Activated CD4-positive, alpha-beta T cell treated with anti-CD3 and anti-CD28 coated beads for 36 hours (primary cell): ENCODE data around the gene ABCC1. TPM values are rescaled to one million over a fixed set of nuclear protein-coding genes. Genes with fewer than 3 reads are reported as not detected.
"Not testable (repeated sequence)": the region's sequence is repeated elsewhere in the genome, so short reads cannot be mapped to it uniquely, and the experiment has no call there.

ENCODE experiments used
- ATAC-seq: fragments of 200-7000 bp; cut with Tn5 transposase; one replicate; pipeline ENCODE4 v1.10.0; 2021; ENCODE audit warnings: mild to moderate bottlenecking, moderate library complexity
- CTCF ChIA-PET: fragments of 350-600 bp; sonication (Branson Sonifier 250); formaldehyde crosslinking; loops from one replicate; lab custom pipeline; 2021; ENCODE audit warnings: antibody characterized with exemption; lab: Charles Lee
- POLR2A ChIA-PET: fragments of 350-600 bp; sonication (Branson Sonifier 250); formaldehyde crosslinking; loops from one replicate; lab custom pipeline; 2021; ENCODE audit warnings: antibody characterized with exemption, inconsistent platforms; lab: Charles Lee
- DNase-seq: peaks from one replicate; pipeline ENCODE4 v3.0.0-alpha.2; 2020
- H3K27ac Mint-ChIP-seq: one replicate; pipeline ENCODE4 v1.8.0; 2021; ENCODE audit warnings: mixed read lengths
- H3K27me3 Mint-ChIP-seq: one replicate; pipeline ENCODE4 v1.8.0; 2021; ENCODE audit warnings: mixed read lengths
- H3K36me3 Mint-ChIP-seq: one replicate; pipeline ENCODE4 v1.8.0; 2021; ENCODE audit warnings: low read depth, mixed read lengths
- H3K4me1 Mint-ChIP-seq: one replicate; pipeline ENCODE4 v1.8.0; 2021; ENCODE audit warnings: mixed read lengths
- H3K4me3 Mint-ChIP-seq: one replicate; pipeline ENCODE4 v1.8.0; 2021; ENCODE audit warnings: mild to moderate bottlenecking, moderate library complexity, mixed read lengths
- H3K9me3 Mint-ChIP-seq: one replicate; pipeline ENCODE4 v1.8.0; 2021; ENCODE audit warnings: low read depth, mixed read lengths
- intact Hi-C, 2 experiments: fragments of 100-400 bp; cut with DNase I in 1 of 2; cut with micrococcal nuclease in 1 of 2; formaldehyde crosslinking; loops; one replicate each; pipeline versions ENCODE4 v1.14.2 to v1.15.1; 2022 to 2024; cut with DNase I, micrococcal nuclease
- total RNA-seq, 2 experiments: library from RNA; stranded (reverse); gene quantifications; one replicate each; pipeline ENCODE4 v1.2.3, GENCODE V29; 2021

ABCC1 gene
- total RNA-seq, 2 experiments from 2014 or later = 57.8 to 65.1 TPM

DNA sequence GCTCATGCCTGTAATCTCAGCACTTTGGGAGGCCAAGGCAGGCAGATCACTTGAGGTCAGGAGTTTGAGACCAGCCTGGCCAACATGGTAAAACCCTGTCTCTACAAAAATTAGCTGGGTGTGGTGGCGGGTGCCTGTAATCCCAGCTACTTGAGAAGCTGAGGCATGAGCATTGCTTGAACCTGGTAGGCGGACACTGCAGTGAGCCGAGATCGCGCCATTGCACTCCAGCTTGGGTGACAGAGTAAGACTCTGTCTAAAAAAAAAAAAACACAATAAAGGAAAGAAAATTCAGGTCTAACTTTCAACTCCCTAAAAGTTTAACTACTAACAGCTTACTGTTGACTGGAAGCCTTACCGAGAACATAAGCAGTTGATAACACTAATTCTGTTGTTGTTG lies 6.7 kb downstream of the ABCC1 start:
- peak; percentile 22 for ATAC-seq
- intact Hi-C loops = loop anchor here in 1 of 2 experiments (10.0 kb wide), 1 partner anchor 1321 kb away; the partner anchor contains the start of genes BFAR and PARN
- H3K4me3 Mint-ChIP-seq, H3K9me3 Mint-ChIP-seq, H3K27me3 Mint-ChIP-seq: not testable (repeated sequence)
- H3K4me1 Mint-ChIP-seq = peaks cover 82% of the 10 kb centered on the region
- ChIA-PET CTCF (interaction anchor here (0.5 kb wide), 1 partner anchor 9 kb away, joined by 4 read pairs; no protein-coding TSS in a partner anchor), POLR2A (interaction anchor here (0.6 kb wide), 1 partner anchor 168 kb away, joined by 4 read pairs; no protein-coding TSS in a partner anchor)
- DNase-seq = peak; percentile 47
- peaks cover 51% of the 10 kb centered on the region for H3K36me3 Mint-ChIP-seq
- peak overlapping the region; percentile 75 for H3K27ac Mint-ChIP-seq

DNA sequence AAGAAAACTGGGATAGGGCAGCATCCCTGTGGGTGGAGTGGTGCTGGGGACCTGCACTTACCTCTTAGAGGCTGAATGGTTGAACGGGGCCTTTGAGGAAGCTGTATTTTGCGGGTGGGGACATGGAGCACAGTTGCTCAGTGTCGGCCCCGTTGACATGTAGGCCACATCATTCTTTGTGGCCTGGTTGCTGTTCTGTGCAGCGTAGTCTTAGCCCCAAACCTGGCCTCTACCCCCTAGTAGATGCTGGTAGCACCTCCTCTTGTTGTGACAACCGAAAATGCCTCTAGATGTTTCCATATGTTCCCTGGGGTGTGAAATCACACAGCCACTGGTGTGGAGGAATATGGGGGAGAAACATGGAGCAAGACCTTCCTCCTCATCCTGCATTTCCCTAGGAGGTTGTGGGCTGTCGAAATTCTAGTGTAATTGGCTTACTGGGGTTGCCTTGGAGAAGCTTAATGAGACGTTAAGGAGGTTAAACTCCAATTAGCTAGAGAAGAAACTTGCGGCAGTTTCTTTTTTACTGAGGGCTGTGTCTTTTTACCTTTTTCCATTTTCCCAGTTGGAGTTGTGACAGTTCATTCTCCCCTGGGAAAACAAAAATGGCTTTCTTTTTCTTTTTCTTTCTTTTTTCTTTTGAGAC lies 9.4 kb downstream of the ABCC1 start:
- H3K9me3 Mint-ChIP-seq = peaks cover 15% of the 10 kb centered on the region
- H3K27me3 Mint-ChIP-seq = no peaks in the 10 kb centered on the region
- no peak overlapping the region for H3K4me3 Mint-ChIP-seq
- intact Hi-C loops = loop anchor here in 1 of 2 experiments (10.0 kb wide), 1 partner anchor 1324 kb away; the partner anchor contains the start of genes BFAR and PARN
- peaks cover 82% of the 10 kb centered on the region for H3K4me1 Mint-ChIP-seq
- ChIA-PET POLR2A (no interaction called here), CTCF (interaction anchor here (0.9 kb wide), 1 partner anchor 71 kb away, joined by 4 read pairs; the partner anchor contains the start of gene CEP20)
- ATAC-seq (no peak), DNase-seq (no peak)
- H3K27ac Mint-ChIP-seq = peak overlapping the region; percentile 99
- peaks cover 56% of the 10 kb centered on the region for H3K36me3 Mint-ChIP-seq

DNA sequence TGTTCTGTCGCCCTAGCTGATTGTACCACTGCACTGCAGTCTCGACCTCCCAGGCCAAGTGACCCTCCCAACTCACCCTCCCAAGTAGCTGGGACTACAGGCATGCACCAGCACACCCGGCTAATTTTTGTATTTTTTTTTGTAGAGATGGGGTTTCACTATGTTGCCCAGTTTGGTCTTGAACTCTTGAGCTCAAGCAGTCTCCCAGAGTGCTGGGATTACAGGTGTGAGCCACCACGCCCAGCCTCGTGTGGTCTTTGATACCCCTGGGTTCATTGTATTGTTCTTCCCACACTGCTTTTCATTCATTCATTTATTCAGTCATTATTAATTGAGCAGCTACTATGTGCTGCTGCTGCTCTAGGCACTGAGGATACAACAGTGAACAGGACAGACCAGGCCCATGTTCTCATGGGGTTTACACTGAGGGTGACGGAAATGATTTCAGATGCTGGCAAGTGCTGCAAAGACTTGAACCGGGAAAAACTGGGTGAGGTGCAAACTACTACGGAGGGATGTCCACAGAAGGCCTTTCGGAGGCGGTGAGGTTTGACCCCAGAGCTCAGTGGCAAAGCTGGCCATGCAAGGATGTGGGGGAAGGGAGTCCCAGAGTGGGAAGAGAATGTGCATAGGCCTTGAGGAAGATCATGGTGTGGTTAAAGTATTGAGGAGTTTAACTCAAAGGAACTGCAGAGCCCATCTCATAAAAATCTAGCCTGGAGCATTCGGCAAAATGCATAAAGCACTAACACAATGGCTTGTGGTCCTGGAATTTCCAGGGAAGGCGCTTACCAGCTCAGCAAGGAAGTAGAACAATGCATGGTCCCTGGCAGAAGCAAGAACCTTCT lies 10.9 kb downstream of the ABCC1 start:
- peak overlapping the region; percentile 99 for H3K27ac Mint-ChIP-seq

DNA sequence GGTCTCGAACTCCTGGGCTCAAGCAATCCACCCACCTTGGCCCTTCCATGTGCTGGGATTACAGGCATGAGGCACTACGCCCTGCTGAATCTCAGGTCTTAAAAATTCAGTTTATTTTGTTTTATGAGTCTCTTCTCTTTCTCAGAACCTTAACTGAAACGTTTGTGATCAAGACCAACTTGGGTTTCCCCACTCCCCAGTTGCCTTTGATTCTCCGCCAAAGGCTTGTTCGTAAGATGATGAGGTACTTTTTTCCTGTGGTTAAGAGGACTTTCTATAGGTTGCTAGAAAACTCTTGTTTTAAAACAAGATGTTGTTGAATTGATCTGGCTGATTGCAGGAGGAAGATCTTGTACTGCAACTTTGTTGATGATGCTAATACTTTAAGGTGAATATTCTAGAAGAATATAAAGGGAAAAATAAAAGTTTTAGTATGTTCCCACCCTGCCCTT lies 11.7 kb downstream of the ABCC1 start:
- ChIA-PET POLR2A (interaction anchor here (1.4 kb wide), 1 partner anchor 11 kb away, joined by 4 read pairs; no protein-coding TSS in a partner anchor), CTCF (interaction anchor here (1.5 kb wide), 1 partner anchor 9 kb away, joined by 5 read pairs; no protein-coding TSS in a partner anchor)
- intact Hi-C loops = loop anchor here (1.0 to 5.0 kb wide), 9 partner anchors 11 to 370 kb away; partner anchors contain the start of genes ABCC1 (in 1 of the 2), CEP20 (in 1 of the 2) and MARF1 (in 1 of the 2)
- H3K27me3 Mint-ChIP-seq = no peaks in the 10 kb centered on the region
- peaks cover 81% of the 10 kb centered on the region for H3K4me1 Mint-ChIP-seq
- peaks cover 15% of the 10 kb centered on the region for H3K9me3 Mint-ChIP-seq
- peaks cover 43% of the 10 kb centered on the region for H3K36me3 Mint-ChIP-seq
- peak overlapping the region; percentile 75 for H3K4me3 Mint-ChIP-seq
- DNase-seq = peak; percentile 85
- ATAC-seq = peak; percentile 88
- H3K27ac Mint-ChIP-seq = peak overlapping the region; percentile 99

More for the DNA sequence above, 10.9 kb downstream of the ABCC1 start:
- ATAC-seq = no peak
- H3K4me3 Mint-ChIP-seq = peak overlapping the region; percentile 75
- CTCF ChIA-PET = interaction anchor here (1.5 kb wide), 1 partner anchor 8 kb away, joined by 5 read pairs; no protein-coding TSS in a partner anchor
- peaks cover 49% of the 10 kb centered on the region for H3K36me3 Mint-ChIP-seq
- H3K9me3 Mint-ChIP-seq = peaks cover 15% of the 10 kb centered on the region
- POLR2A ChIA-PET = interaction anchor here (0.7 to 1.4 kb wide), 3 partner anchors 10 to 248 kb away, joined by 3 to 4 read pairs (median 3); partner anchors contain the start of gene CEP20
- peaks cover 81% of the 10 kb centered on the region for H3K4me1 Mint-ChIP-seq
- DNase-seq = no peak
- no peaks in the 10 kb centered on the region for H3K27me3 Mint-ChIP-seq
- intact Hi-C loops = loop anchor here (2.0 to 5.0 kb wide), 4 partner anchors 37 to 318 kb away; partner anchors contain the start of gene MARF1 (in 1 of the 2)

DNA sequence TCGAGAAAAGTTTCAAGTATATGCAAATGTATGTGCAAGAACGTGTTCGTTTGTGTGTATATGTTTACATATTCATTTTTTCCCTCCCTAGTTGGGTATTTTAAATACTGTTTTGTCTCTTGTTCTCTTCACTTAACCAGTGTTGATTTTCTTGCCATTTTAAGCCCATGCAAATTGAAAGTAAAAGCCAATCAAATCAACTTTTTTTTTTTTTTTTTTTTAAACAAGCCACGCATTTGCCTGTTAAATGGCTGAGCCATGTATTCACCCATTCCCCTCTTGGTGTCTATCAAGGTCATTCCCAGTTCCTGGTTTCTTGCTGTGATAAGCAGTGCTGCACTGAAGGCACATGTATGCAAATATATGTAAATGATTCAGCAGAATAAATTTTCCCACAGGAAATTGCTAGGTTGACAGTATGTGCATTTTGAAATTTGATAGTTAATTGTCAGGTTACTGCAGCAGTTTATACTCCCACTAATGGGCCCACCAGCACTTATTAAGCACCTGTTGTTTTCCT lies 12.2 kb downstream of the ABCC1 start:
- intact Hi-C loops = loop anchor here (1.0 to 5.0 kb wide), 9 partner anchors 11 to 370 kb away; partner anchors contain the start of genes ABCC1 (in 1 of the 2), CEP20 (in 1 of the 2) and MARF1 (in 1 of the 2)
- CTCF ChIA-PET = no interaction called here

DNA sequence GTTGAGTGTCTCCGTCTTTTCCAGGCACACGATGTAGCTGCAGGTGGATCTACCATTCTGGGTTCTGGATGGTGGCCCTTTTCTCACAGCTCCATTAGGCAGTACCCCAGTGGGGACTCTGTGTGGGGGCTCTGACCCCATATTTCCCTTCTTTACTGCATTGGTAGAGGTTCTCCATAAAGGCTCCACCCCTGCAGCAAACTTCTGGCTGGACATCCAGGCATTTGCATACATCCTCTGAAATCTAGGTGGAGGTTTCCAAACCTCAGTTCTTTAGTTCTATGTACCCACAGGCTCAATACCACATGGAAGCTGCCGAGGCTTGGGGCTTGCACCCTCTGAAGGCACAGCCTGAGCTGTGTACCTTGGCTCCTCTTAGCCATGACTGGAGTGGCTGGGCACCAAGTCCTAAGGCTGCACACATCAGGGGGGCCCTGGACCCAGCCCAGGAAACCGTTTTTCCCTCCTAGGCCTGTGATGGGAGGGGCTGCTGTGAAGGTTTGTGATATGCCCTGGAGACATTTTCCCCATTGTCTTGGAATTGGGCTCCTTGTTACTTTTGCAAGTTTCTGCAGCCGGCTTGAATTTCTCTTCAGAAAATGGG lies 14.0 kb downstream of the ABCC1 start:
- intact Hi-C loops = loop anchor here in 1 of 2 experiments (5.0 kb wide), 2 partner anchors 34 to 64 kb away; no protein-coding TSS in a partner anchor

More for the DNA sequence above, 12.2 kb downstream of the ABCC1 start:
- H3K4me3 Mint-ChIP-seq = peak overlapping the region; percentile 75
- ATAC-seq (peak; percentile 54), DNase-seq (no peak)
- peaks cover 15% of the 10 kb centered on the region for H3K9me3 Mint-ChIP-seq
- H3K27me3 Mint-ChIP-seq = no peaks in the 10 kb centered on the region
- peaks cover 77% of the 10 kb centered on the region for H3K4me1 Mint-ChIP-seq
- POLR2A ChIA-PET = no interaction called here
- H3K27ac Mint-ChIP-seq = peak overlapping the region; percentile 99
- H3K36me3 Mint-ChIP-seq = peaks cover 43% of the 10 kb centered on the region

DNA sequence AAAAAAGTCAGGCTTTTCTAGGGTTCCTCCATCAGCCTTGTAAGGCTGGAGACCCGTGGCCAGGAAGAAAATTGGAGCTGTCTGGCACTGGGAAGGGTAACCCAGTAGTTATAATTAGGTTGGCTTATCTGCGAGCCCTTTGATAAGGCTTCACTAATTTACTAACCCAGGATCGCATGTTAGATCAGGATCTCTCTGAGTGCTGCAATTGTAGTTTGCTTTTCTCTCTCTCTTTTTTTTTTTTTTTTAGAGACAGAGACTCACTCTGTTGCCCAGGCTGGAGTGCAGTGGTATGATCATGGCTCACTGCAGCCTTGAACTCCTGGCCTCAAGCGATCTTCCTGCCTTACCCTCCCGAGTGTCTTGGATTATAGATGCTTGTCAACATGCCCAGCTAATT lies 17.0 kb downstream of the ABCC1 start:
- peaks cover 22% of the 10 kb centered on the region for H3K9me3 Mint-ChIP-seq
- no peak overlapping the region for H3K4me3 Mint-ChIP-seq
- intact Hi-C loops = no loop called here
- H3K27ac Mint-ChIP-seq = no peak overlapping the region
- peaks cover 47% of the 10 kb centered on the region for H3K4me1 Mint-ChIP-seq
- H3K27me3 Mint-ChIP-seq = no peaks in the 10 kb centered on the region
- ChIA-PET CTCF (interaction anchor here (0.6 kb wide), 1 partner anchor 365 kb away, joined by 3 read pairs; no protein-coding TSS in a partner anchor), POLR2A (interaction anchor here (0.7 kb wide), 2 partner anchors 80 to 1393 kb away, joined by 6 read pairs; no protein-coding TSS in a partner anchor)
- no peak for DNase-seq
- H3K36me3 Mint-ChIP-seq = peaks cover 41% of the 10 kb centered on the region
- no peak for ATAC-seq

More for the DNA sequence above, 14.0 kb downstream of the ABCC1 start:
- ATAC-seq (no peak), DNase-seq (no peak)
- POLR2A ChIA-PET = no interaction called here
- peaks cover 73% of the 10 kb centered on the region for H3K4me1 Mint-ChIP-seq
- CTCF ChIA-PET = no interaction called here
- no peak overlapping the region for H3K4me3 Mint-ChIP-seq
- peak overlapping the region; percentile 99 for H3K27ac Mint-ChIP-seq
- peaks cover 15% of the 10 kb centered on the region for H3K9me3 Mint-ChIP-seq
- no peaks in the 10 kb centered on the region for H3K27me3 Mint-ChIP-seq
- H3K36me3 Mint-ChIP-seq = peaks cover 40% of the 10 kb centered on the region

DNA sequence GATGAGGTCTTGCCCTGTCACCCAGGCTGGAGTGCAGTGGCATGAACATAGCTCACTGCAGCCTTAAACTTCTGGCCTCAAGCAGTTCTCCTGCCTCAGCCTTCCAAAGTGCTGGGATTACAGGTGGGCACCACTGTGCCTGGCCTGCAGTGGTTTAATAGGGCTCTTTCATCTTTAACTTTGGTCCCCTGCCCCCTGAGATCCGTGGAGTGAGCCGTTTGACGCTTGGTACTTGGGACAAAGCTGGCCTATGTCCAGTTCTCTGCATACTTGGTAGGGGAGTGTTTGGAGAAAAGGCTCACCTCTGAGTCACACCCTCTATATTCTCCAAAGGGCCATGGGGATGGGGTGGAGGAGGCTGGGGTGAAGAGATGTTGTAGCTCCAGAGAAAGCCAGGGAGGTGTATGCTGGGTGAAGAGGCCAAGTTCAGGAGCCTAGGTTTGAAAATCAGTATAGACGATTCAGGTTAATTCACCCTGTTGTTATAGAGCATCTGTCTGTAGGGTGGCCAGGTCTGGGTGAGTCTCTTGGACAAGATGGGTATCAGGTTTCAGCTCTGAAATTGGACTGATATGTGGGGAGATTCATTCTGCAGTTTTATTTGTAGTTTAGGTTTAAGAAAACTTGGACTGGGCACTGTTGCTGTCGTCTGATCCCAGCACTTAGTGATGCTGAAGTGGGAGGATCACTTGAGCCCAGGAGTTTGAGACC lies 17.6 kb downstream of the ABCC1 start:
- POLR2A ChIA-PET = interaction anchor here (0.7 kb wide), 1 partner anchor 1392 kb away, joined by 6 read pairs; no protein-coding TSS in a partner anchor
- Mint-ChIP-seq H3K9me3 (peaks cover 23% of the 10 kb centered on the region), H3K27me3 (no peaks in the 10 kb centered on the region), H3K36me3 (peaks cover 43% of the 10 kb centered on the region), H3K4me1 (peaks cover 41% of the 10 kb centered on the region), H3K4me3 (no peak overlapping the region), H3K27ac (no peak overlapping the region)
- intact Hi-C loops = no loop called here
- CTCF ChIA-PET = interaction anchor here (0.6 kb wide), 1 partner anchor 366 kb away, joined by 3 read pairs; no protein-coding TSS in a partner anchor
- ATAC-seq = no peak
- no peak for DNase-seq

DNA sequence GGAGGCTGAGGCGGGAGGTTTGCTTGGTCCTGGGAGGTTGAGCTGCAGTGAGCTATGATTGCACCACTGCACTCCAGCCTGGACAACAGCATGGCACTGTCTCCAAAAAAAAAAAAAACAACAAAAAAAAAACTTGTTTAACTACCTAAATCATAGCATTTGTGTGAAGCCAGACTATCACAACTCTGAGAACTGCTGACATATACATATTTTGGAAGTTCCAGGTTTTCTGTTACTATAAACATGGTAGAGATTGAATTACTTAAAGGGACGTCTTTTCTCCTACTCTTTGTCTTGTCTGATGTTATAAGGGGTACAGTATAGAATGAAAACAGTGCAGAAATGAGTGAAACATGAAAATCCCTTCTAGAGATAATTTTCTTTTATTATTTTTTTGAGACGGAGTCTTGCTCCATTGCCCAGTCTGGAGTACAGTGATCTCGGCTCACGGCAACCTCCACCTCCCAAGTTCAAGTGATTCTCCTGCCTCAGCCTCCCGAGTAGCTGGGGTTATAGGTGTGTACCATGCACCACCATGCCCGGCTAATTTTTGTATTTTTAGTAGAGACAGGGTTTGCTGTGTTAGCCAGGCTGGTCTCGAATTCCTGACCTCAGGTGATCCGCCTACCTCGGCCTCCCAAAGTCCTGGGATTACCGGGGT lies 18.4 kb downstream of the ABCC1 start:
- no peak overlapping the region for H3K27ac Mint-ChIP-seq
- no peak overlapping the region for H3K4me3 Mint-ChIP-seq
- ChIA-PET POLR2A (interaction anchor here (0.8 kb wide), 1 partner anchor 11 kb away, joined by 3 read pairs; no protein-coding TSS in a partner anchor), CTCF (no interaction called here)
- peaks cover 33% of the 10 kb centered on the region for H3K4me1 Mint-ChIP-seq
- peaks cover 43% of the 10 kb centered on the region for H3K36me3 Mint-ChIP-seq
- peaks cover 22% of the 10 kb centered on the region for H3K9me3 Mint-ChIP-seq
- ATAC-seq = no peak
- no peak for DNase-seq
- intact Hi-C loops = no loop called here
- H3K27me3 Mint-ChIP-seq = no peaks in the 10 kb centered on the region
